Activated CD4-positive, alpha-beta T cell treated with anti-CD3 and anti-CD28 coated beads, Interleukin-10, Interleukin-2, amounts not matched to agents 100 ng/mL and 50 ng/mL, durations not matched to agents 16 hours and 8 hours (primary cell): ENCODE results near the gene RTP5.
A peak's percentile ranks its signal among the peaks of the same experiment; 100 is the strongest.

ENCODE experiments used
- DNase-seq: peaks from one replicate; pipeline ENCODE4 v3.0.0-alpha.2; 2020

Gene RTP5

GRCh38 chr2:241844066-241844728 is 25.3 kb upstream of the RTP5 start:
- peak; percentile 85 for DNase-seq

DNA sequence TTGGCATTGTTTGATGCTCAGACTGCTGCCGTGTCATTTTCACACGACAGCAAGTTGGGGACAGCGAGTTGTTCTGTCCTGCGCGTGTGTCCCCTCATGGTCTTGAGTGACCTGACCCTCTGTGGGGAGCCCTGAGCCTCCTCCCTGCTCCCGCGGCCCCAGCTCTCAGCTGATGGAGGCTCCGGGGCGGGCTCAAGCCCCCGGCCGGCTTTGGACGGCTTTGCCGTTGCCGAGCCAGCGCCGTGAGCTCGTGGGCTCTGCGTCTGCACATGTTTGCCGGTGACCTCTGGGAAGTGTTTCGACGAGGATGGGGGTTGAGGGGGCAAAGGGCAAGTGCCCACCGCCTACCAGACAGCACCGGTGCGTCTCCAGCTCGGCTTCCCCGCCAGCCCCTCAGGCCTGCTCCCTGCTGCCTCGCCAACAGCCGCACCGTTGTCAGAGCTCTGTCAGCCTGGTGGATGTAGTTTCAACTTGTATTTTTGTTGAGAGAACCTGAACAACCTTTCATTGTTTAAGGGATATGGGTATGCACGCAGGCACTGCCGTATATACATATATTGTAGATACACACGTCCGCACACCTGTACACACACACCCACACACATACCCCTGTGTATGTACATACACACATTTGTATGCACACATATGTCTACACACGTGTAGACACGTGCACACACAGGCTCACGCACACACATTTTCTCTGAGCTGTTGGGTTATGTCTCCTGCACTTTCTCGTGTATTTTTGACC is 24.5 kb upstream of the RTP5 start:
- DNase-seq = no peak

DNA sequence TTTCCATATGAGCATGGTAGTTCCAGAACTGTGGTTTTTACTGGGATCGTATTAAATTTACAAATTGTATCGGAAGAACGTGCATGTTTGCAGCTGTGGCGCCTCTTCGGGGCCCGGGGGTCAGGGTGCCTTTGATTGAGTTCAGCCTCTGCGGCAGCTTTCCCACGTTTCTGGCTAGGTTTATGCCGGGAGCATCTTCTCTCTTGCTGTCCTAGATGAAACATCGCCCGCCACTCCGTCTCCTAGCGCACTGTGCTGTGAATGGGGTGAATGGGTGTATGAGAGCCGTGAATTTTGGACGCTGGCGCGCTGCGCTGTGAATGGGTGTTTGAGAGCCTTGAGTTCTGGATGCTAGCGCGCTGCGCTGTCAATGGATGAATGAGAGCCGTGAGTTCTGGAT is 23.1 kb upstream of the RTP5 start:
- no peak for DNase-seq

DNA sequence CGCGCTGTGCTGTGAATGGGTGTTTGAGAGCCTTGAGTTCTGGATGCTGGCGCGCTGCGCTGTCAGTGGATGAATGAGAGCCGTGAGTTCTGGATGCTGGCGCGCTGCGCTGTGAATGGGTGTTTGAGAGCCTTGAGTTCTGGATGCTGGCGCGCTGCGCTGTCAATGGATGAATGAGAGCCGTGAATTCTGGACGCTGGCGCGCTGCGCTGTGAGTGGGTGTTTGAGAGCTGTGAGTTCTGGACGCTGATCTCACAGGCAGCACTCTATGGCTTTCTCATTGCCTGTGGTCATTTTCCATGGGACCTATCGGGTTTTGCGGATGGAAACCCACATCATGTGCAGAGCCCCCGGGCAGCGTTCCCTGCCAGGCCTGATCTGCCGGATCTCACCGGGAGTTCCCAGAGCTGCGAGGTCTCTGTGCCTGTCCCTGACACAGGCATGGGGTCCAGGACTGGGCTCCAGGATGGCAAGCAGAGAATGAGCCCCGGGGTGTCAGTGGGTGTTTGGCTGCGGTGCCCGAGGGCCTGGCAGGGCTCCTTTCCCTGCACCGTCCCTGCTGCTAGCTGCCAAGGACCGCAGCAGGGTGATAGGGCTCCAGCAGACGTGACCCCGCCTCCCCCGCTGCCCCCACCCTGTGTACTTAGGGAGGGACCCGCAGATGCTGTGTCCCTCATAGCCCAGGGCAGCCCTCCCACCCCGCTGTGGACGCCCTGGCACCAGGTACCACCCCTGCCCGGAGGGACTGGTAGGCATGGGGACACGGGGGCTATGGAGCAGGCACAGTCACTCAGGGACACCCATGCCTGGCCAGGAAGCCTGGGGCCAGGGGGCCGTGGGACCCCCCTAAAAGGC is 20.5 kb upstream of the RTP5 start:
- no peak for DNase-seq

- no peak for DNase-seq
Measured at GRCh38 chr2:241849616-241850543, 19.6 kb upstream of the RTP5 start.

- DNase-seq = no peak
Measured at GRCh38 chr2:241850544-241851324, 18.8 kb upstream of the RTP5 start.

- DNase-seq = no peak
Measured at GRCh38 chr2:241851325-241852115, 18.0 kb upstream of the RTP5 start.

GRCh38 chr2:241852116-241852980 is 17.2 kb upstream of the RTP5 start:
- no peak for DNase-seq

DNA sequence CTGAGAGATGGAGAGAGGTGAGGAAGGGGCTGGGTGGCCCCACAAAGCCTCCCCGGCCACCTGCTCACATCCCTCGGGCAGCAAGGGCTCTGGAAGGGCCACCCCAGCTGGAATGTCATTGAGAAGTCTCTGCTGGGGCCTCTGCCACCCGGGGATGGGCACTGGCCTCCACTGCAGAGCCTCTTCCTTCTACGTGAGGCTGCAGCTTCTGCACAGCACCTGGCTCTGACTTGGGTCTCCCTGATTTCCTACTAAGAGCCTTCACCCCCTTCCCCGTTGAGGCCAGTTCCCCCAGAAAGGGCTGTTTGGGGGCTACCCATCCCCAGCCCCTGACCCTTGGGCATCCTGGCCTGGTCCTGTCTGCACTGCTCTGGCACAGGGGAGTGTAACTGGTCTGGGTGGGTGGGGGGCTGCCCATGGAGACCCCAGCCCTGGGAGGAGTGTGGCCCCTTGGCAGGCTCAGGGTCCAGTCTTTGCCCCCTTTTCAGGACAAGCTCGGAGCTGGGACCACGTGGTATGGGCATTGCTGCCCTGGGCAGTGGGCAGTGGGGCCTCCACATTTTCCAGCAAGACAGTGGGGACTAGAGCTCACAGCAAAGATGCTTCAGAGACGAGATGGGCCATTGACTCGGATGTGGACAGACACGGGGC is 16.4 kb upstream of the RTP5 start:
- DNase-seq = no peak

DNA sequence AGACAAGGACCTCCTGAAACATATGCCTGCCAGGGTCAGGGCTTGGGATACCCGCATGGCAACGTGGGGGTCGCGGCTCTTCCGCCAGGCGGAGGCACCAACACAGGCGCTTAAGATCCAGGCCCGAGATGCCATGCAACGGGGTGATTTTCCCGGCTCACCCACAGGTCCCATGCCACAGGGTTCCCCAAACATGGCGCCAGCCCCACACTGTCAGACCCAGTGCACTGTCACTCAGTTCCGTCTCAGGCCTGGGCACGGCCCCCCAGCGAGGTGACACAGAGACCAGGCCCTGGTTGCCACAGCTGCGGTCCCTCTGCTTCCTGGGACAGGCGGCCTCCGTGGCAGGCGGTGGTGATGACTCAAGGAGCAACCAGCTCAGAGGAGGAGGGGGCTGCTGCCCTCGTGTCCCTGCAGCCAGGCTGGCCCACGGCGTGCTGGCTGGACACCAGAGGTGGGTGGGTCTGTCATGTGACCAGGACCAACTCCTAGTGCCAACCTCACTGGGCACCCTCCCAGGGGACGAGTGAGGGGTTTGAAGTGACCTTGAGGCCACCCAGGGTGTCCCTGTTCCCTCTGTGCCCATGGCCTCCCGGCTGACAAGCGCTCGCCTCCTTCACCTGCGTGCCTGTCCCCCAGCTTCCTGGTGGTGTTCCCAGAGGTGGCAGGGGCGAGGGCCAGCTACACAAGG is 15.7 kb upstream of the RTP5 start:
- peak; percentile 36 for DNase-seq

DNA sequence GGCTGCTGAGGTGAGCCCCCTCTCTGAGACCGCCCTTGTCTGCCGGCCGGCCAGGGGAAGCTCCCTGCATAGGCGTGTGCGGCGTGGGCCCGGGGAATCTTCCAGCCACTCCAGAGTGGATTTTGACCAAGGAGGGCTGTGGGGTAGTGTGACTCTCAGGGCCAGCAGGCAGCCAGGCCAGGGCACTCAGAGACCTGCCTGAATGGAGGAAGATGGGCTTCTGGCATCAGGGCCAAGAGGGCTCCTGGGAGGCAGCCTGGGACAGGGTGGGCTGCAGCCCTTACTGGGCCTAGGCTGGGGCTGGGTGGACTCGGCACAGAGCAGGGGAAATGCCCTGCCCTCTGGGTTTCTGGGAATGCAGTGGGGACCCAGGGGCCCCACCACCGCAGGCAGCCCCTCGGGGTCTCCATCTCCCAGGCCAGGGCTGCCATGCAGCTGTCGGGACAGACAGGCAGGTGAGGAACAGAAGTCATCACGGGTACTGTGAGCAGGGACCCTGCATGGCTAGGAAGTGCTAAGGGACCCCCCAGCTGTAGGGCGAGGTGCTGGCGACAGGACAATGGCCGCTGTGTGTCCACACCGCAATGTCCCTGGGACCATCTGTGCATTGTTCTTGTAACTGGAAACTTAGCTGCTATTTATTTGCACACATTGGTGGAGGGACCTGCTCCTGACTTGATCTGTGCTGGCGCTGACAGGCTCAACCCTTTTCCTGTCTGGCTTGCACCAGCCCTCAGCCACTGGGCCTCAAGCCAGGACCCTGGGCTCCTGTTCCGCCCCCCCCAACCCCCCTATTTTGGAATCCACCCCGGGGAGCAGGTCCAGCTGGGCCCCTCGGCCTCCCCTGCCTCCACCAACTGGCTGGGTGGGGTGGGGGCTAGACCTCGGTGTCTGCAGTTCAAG is 14.9 kb upstream of the RTP5 start:
- no peak for DNase-seq

- no peak for DNase-seq
Measured at GRCh38 chr2:241855245-241855887, 14.2 kb upstream of the RTP5 start.

DNA sequence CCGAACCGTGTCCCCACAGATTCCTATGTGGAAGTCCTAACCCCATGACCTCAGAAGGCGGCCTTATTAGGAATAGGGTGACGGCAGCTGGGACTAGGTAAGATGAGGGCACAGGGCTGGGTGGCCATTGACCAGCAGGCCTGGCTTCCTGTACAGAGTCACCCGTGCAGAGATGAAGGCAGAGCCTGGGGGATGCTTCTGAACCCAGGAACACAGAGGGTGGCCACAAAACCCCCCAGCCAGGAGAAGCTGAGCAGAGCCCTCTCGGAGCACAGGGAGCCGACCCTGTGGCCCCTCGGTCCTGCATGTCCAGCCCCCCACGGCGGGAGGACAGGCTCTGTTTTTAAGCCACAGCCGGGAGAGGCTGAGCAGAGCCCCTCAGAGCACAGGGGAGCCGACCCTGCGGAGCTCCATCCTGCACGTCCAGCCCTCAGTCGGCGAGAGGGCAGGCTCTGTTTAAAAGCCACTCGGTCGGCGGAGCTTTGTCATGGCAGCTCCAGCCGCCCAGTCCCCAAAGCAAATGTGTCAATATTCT is 13.6 kb upstream of the RTP5 start:
- DNase-seq = no peak

- no peak for DNase-seq
Measured at GRCh38 chr2:241857041-241857541, 12.4 kb upstream of the RTP5 start.

GRCh38 chr2:241857572-241858121 is 11.9 kb upstream of the RTP5 start:
- DNase-seq = no peak
